GM18951 (cell line): ENCODE measurements around the gene RNF144B.
"Not testable (repeated sequence)": the region's sequence is repeated elsewhere in the genome, so short reads cannot be mapped to it uniquely, and the experiment has no call there.

Experiments used
- POLR2A ChIP-seq: IDR thresholded peaks from 4 replicates; pipeline ENCODE4 v1.6.1; 2011; ENCODE audit warnings: mild to moderate bottlenecking; ENCODE audit not compliant: insufficient read length, insufficient read depth; ENCODE audit errors: extremely low read depth
- in situ Hi-C: fragments of 300-500 bp; cut with MboI; formaldehyde crosslinking; loops from one replicate; pipeline ENCODE4 v1.12.0; 2022; ENCODE audit warnings: low sequenced_read_pairs, mixed read lengths, inconsistent platforms; ENCODE audit not compliant: unreplicated experiment

Gene RNF144B

GRCh38 chr6:18387061-18387721 lies at the start of gene RNF144B:
Gene RNF144B, plus strand, starts transcription at chr6:18387350. Its CDS starts 12,185 bp downstream, at chr6:18399535.
- in situ Hi-C loops, result no loop called here
- TF ChIP-seq POLR2A, result no peak

- no peak for TF ChIP-seq POLR2A
- in situ Hi-C loops, result loop anchor here (25.0 kb wide), 1 partner anchor 173 kb away; no protein-coding TSS in a partner anchor
These were observed 47.6 kb upstream of the RNF144B start for GRCh38 chr6:18339599-18339998.

- TF ChIP-seq POLR2A, result no peak
- in situ Hi-C loops, result loop anchor here (25.0 kb wide), 1 partner anchor 171 kb away; no protein-coding TSS in a partner anchor
These were observed 46.2 kb upstream of the RNF144B start for GRCh38 chr6:18340781-18341551.

- TF ChIP-seq POLR2A, result no peak
- in situ Hi-C loops, result loop anchor here (25.0 kb wide), 1 partner anchor 170 kb away; no protein-coding TSS in a partner anchor
These were observed 44.9 kb upstream of the RNF144B start for GRCh38 chr6:18342223-18342622.

GRCh38 chr6:18343741-18344140 lies 43.4 kb upstream of the RNF144B start:
- TF ChIP-seq POLR2A, result no peak
- in situ Hi-C loops, result loop anchor here (25.0 kb wide), 1 partner anchor 169 kb away; no protein-coding TSS in a partner anchor

GRCh38 chr6:18347021-18347577 lies 40.1 kb upstream of the RNF144B start:
- in situ Hi-C loops, result loop anchor here (25.0 kb wide), 1 partner anchor 165 kb away; no protein-coding TSS in a partner anchor
- no peak for TF ChIP-seq POLR2A

- in situ Hi-C loops, result loop anchor here (25.0 kb wide), 1 partner anchor 164 kb away; no protein-coding TSS in a partner anchor
- no peak for TF ChIP-seq POLR2A
These were observed 39.3 kb upstream of the RNF144B start for GRCh38 chr6:18347866-18348265.

- in situ Hi-C loops, result loop anchor here (25.0 kb wide), 1 partner anchor 163 kb away; no protein-coding TSS in a partner anchor
- TF ChIP-seq POLR2A, result no peak
These were observed 37.8 kb upstream of the RNF144B start for GRCh38 chr6:18349386-18349785.

GRCh38 chr6:18350271-18350670 lies 36.9 kb upstream of the RNF144B start:
- in situ Hi-C loops, result no loop called here
- TF ChIP-seq POLR2A, result no peak

GRCh38 chr6:18350712-18351111 lies 36.4 kb upstream of the RNF144B start:
- in situ Hi-C loops, result no loop called here
- no peak for TF ChIP-seq POLR2A

- TF ChIP-seq POLR2A, result no peak
- in situ Hi-C loops, result no loop called here
These were observed 35.1 kb upstream of the RNF144B start for GRCh38 chr6:18352001-18352400.

GRCh38 chr6:18352842-18353241 lies 34.3 kb upstream of the RNF144B start:
- TF ChIP-seq POLR2A, result no peak
- in situ Hi-C loops, result no loop called here

- in situ Hi-C loops, result no loop called here
- TF ChIP-seq POLR2A, result no peak
These were observed 33.9 kb upstream of the RNF144B start for GRCh38 chr6:18353251-18353650.

- in situ Hi-C loops, result not testable (repeated sequence)
These were observed 29.6 kb upstream of the RNF144B start for GRCh38 chr6:18357546-18357945.
